Measurements from ENCODE around the gene NMRAL1.

DNA sequence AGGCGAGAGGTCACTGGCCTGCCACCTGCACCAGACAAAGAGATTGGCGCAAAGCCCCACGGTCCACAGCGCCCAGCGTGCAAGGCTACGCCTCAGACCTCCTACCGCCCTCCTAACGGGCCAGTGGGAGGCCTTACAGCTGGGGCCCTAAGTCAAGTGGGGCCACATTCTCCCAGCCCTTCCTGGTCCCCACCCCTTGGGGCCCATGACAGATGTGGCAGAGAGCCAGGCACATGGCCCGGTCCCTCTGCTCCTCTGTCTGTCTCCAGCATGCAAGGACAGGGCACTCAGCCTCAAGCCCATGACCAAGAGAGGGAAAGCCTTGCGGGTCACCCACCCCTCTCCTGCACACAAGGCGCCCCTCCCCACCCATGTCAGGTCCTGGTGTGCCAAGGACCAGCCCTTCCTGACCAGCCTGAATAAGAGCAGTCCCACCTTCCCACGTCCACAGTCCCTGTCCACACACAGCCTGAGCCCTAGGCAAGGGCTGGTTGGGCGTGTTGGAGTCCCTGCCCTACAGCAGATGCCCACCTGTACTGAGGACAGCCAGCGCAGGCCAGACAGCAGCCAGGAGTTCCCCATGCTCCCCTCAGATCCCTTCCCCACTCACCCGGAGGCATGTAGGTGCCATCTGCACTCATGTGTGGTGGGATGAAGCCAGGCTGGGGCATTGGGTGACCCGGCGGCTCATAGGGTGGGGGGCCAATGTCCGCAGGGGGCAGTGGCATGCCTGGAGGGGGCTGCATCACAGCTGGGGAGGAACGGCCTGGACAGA lies 38.8 kb upstream of the NMRAL1 start:
- TF ChIP-seq, protein P1, sequence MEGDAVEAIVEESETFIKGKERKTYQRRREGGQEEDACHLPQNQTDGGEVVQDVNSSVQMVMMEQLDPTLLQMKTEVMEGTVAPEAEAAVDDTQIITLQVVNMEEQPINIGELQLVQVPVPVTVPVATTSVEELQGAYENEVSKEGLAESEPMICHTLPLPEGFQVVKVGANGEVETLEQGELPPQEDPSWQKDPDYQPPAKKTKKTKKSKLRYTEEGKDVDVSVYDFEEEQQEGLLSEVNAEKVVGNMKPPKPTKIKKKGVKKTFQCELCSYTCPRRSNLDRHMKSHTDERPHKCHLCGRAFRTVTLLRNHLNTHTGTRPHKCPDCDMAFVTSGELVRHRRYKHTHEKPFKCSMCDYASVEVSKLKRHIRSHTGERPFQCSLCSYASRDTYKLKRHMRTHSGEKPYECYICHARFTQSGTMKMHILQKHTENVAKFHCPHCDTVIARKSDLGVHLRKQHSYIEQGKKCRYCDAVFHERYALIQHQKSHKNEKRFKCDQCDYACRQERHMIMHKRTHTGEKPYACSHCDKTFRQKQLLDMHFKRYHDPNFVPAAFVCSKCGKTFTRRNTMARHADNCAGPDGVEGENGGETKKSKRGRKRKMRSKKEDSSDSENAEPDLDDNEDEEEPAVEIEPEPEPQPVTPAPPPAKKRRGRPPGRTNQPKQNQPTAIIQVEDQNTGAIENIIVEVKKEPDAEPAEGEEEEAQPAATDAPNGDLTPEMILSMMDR (IDR thresholded peaks at IDR 0.05; ENCODE audit: low read length) = no peak
- TF ChIP-seq EZH2 (IDR thresholded peaks at IDR 0.05; ENCODE audit: borderline replicate concordance, low read length) = no peak

All from OCI-LY1 (cell line).